ENCODE measurements around the gene EDNRA.

Gene EDNRA

DNA sequence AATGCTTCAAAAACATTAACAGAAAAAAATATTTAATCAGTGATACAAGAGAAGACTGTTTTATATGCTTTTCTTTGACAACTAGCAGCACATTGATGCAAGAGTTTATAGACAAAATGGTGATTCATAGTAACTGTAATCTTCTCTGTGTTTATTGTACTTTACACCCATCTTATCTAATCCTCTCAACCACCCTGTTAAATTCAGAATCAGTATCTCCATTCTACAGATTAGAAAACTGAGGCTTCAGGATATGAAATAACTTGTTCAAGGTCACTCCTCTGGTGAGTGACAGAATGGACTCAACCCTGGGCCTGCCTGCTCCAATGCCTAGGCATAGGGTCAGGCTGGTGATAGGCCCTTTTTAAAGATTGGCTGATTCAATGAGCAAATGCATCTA, 110.2 kb downstream of the EDNRA start:
- no peak for DNase-seq

DNA sequence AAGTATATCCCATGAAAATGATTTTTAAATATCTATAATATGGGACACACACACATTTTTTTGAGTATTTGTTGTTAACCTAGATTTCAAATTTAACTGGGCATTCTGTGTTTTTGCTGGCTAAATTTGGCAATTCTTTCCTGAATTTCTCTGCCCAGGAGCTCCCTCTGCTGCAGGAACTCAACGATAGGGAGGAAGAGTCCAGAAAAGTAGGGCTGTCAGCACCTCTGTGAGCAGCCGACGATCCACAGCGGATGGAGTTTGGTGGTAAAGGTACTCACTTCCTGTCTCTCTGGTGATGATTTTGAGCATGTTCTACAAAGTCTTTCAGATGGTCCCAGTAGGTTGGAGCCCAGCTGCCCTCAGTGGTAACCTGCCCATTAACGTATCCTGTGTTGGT, 113.2 kb downstream of the EDNRA start:
- no peak for DNase-seq

Data from stimulated activated CD4-positive, alpha-beta T cell treated with anti-CD3 and anti-CD28 coated beads, Interleukin-4, amount 100 ng/mL, for 4 hours (primary cell).